GM19468 (cell line): Measurements from ENCODE around the gene LRRC1.
A peak's percentile ranks its signal among the peaks of the same experiment; 100 is the strongest.
"Not testable (repeated sequence)": the region's sequence is repeated elsewhere in the genome, so short reads cannot be mapped to it uniquely, and the experiment has no call there.

Source experiments
- ATAC-seq: cut with Tn5 transposase; IDR thresholded peaks from one replicate; pipeline ENCODE4 v1.9.1; 2021; ENCODE audit warnings: mild to moderate bottlenecking, moderate library complexity, moderate number of reproducible peaks; ENCODE audit not compliant: unreplicated experiment; ENCODE audit errors: extremely low read depth

The LRRC1 gene

DNA sequence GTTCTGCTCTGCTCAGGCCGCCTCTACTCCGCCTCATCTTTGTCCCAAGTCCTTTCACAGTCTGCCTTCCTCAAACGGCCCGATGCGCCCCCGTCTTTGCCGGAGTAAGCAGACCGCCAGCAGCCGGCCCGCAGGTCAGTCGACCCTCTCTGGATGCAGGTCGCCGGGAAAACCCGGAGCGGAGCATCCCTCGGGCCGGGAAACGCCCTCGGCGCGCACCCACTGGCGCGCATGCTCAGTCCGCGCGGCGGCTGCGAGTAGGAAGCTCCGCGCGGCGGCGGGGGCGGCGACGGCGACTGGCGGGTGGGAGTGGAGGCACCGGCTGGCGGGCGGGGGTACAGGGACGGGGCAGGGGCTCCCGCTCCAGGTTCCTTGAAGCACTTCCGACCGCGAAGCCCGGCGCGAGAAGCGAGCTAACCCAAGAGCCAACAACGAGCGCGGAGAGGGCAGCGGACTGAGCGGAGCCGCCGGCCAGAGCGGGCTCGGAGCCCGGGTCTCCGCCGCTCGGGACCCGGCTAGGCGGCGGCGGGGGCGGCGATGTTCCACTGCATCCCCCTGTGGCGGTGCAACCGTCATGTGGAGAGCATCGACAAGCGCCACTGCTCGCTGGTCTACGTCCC lies at the start of gene LRRC1:
TSS of gene LRRC1 (plus strand) at position 286 of the 620 bp plus-strand sequence. CDS start at position 538, 252 bp downstream.
- peak; percentile 60 for ATAC-seq

DNA sequence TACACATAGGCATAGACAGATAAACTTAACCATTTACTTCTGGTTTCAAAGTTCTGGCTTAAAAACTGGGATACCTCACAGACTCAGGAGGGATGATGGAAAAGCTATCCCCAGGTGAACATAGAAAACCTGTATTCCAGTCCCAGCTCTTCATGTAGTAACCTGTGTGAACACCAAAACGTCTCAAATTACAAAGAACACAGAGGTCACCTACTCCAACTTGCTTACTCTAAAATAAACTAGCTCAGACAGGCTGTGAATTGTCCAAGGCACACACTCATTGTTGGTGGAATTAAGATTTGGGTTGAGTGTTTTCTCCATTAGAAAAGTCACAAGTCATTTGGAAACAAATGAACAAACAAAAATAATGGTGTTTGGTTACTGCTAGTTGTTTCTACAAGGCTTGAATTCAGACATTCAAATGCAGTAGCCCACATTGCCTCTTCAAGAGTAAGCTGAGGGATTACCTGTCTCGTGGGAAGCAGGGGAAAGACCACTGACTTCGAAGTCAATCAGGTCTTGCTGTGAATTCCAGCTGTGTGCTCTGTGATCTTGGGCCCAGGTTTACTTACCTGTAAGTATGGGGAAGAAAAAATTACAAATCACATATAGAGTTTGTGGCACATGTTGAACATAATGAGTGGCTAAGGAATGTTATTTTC lies 48.2 kb upstream of the LRRC1 start:
- no peak for ATAC-seq

GRCh38 chr6:53750052-53750650 lies 44.7 kb upstream of the LRRC1 start:
- ATAC-seq, result no peak

DNA sequence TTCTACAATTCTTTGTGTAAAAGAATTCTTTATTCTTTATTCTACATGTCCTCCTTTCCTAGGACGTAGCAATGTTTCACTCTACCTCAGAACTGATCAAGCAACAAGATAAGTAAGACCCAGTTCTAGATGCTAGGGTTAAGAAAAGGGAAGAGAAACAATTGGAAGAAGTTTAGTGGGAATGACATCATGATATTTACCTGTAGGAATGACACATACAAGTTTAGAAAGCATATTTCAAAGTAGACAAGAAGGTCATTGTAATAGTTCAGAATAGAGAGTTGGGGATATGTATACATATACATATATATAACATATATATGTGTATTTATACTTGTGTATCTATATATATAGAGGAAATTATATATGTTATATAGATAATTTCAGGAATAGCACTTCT lies 43.4 kb upstream of the LRRC1 start:
- ATAC-seq, result no peak

- no peak for ATAC-seq
Observed at GRCh38 chr6:53752440-53752839, 42.4 kb upstream of the LRRC1 start.

GRCh38 chr6:53752856-53753255 lies 41.9 kb upstream of the LRRC1 start:
- ATAC-seq, result no peak

- ATAC-seq, result no peak
Observed at GRCh38 chr6:53754330-53754729, 40.5 kb upstream of the LRRC1 start.

- ATAC-seq, result no peak
Observed at GRCh38 chr6:53756396-53756795, 38.4 kb upstream of the LRRC1 start.

GRCh38 chr6:53758496-53758895 lies 36.3 kb upstream of the LRRC1 start:
- no peak for ATAC-seq

GRCh38 chr6:53761036-53761435 lies 33.8 kb upstream of the LRRC1 start:
- ATAC-seq, result no peak

- no peak for ATAC-seq
Observed at GRCh38 chr6:53765270-53765669, 29.5 kb upstream of the LRRC1 start.

DNA sequence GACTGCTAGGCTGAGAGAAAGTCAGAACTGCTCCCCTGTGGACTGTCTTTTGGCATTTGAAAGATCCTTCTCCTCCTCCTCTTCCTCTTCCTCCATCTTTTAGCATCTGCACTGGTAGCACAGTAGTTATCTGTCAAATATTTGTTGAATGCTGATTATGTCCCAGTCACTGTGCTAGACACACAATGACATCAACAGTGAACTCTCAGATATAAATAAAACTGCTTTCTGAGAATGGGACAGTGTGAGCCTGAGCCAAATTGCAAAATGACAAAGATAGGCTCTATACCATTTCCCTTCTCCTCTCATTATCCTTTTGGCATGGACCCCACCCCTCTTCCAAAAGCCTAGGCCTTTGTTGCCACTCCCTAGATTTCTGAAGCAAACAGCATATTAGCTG lies 27.9 kb upstream of the LRRC1 start:
- ATAC-seq, result no peak

DNA sequence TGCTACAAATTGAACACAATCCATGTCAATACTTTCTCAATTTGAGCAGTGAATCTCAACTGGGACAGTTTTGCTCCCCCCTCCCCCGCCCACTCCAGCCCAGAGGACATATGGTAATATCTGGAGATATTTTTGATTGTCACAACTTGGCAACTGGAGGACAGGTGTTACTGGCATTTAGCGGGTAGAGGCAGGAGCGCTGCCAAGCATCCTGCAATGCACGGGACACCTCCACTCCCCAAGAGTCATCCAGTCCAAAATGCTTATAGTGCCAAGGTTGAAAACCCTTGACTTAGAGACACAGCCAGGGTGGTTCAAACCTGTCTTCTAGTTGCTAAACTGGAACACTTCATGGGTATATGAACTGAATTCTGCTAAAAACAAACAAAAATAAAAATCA lies 26.9 kb upstream of the LRRC1 start:
- ATAC-seq, result no peak

- no peak for ATAC-seq
Observed at GRCh38 chr6:53768636-53769035, 26.2 kb upstream of the LRRC1 start.

- no peak for ATAC-seq
Observed at GRCh38 chr6:53770780-53771249, 24.0 kb upstream of the LRRC1 start.

GRCh38 chr6:53771785-53772624 lies 22.8 kb upstream of the LRRC1 start:
- no peak for ATAC-seq

DNA sequence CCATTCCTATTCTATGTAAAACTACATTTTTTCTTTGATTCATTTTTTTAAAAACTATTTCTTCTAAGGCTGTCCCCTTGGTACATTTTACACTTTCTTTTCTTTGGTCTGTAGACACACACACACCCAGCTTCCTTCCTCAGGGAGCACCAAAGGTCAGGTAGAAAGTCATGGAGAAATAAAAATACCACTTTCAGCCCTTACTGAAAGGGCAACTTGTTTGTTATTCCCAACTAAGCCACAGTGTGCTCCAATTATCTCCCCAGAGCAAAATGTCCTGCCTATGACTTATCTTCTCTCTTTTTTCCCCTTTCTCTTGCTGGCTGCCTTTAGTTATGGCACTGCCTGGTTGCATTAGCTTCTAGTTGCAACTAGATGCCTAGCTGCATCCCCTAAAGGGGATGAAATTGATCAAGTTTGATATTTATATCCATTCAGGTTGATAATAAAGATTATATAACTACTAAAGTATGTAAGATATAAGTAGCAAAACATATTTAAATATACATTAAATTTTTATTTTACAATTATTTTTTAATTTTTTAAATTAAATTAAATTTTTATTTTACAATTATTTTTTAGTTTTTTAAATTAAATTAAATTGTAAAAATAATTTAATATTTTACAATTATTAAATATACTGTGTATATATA lies 21.6 kb upstream of the LRRC1 start:
- no peak for ATAC-seq

DNA sequence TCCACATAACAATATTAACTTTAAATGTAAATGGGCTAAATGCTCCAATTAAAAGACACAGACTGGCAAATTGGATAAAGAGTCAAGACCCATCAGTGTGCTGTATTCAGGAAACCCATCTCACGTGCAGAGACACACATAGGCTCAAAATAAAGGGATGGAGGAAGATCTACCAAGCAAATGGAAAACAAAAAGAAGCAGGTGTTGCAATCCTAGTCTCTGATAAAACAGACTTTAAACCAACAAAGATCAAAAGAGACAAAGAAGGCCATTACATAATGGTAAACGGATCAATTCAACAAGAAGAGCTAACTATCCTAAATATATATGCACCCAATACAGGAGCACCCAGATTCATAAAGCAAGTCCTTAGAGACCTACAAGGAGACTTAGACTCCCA lies 18.7 kb upstream of the LRRC1 start:
- ATAC-seq, result not testable (repeated sequence)

DNA sequence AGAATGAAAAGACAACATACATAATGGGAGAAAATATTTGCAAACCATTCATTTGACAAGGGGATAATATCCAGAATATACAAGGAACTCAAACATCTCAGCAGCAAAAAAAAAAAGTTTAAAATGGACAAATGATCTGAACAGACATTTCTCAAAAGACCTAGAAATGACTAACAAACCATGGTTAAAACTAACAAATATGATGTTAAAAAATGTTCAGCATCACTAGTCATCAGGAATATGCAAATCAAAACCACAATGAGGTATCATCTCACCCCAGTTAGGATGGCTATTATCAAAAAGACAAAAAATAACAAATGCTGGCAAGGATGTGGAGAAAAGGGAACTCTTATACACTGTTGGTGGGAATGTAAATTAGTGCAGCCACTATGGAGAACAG lies 9.8 kb upstream of the LRRC1 start:
- ATAC-seq, result not testable (repeated sequence)

DNA sequence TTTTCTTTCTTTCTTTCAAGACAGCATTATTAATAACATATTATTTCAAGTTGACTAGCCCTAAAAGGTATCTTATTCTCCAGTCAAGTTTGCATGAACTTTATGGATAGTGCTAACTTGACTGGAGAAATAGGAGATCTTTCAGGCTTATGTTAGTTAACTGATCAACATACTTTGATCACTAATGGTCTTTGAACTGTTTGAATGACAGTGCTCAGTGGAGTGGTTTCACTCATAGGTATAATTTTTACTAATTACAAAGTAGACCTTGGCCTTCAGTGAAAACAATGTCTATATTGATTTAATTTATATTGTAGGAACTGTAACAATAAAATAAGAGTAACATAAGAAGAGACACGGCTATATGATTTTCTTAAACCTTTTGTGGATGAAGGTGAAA lies 8.0 kb upstream of the LRRC1 start:
- ATAC-seq, result no peak
